Measurements from ENCODE around the gene KCTD1.

Gene KCTD1

GRCh38 chr18:26477828-26478466 lies 70.4 kb downstream of the KCTD1 start:
- no peaks in the 10 kb centered on the region for H3K9me2 ChIP-seq (replicated peaks; ENCODE audit: low read depth, low read length)
- H3K27me3 ChIP-seq (ENCODE audit: insufficient read depth, low read length, poor library complexity, severe bottlenecking), result no peaks in the 10 kb centered on the region
- H3K9me3 ChIP-seq (ENCODE audit: insufficient read depth, low read depth, low read length), result no peaks in the 10 kb centered on the region
- no peaks in the 10 kb centered on the region for H3K79me2 ChIP-seq (ENCODE audit: insufficient read depth, low read length)
- H3K4me2 ChIP-seq (ENCODE audit: low read depth, low read length, poor library complexity, severe bottlenecking), result no peak overlapping the region
- H3F3A ChIP-seq (ENCODE audit: low read depth), result no peaks in the 10 kb centered on the region
- no peak overlapping the region for H3K9ac ChIP-seq (ENCODE audit: low read depth, low read length, poor library complexity, severe bottlenecking)
- H3K4me1 ChIP-seq (ENCODE audit: insufficient read depth, low read length, poor library complexity, severe bottlenecking), result peaks cover 3% of the 10 kb centered on the region
- TF ChIP-seq EZH2phosphoT487 (IDR thresholded peaks at IDR 0.05; ENCODE audit: borderline replicate concordance), result no peak
- TF ChIP-seq, protein P1, sequence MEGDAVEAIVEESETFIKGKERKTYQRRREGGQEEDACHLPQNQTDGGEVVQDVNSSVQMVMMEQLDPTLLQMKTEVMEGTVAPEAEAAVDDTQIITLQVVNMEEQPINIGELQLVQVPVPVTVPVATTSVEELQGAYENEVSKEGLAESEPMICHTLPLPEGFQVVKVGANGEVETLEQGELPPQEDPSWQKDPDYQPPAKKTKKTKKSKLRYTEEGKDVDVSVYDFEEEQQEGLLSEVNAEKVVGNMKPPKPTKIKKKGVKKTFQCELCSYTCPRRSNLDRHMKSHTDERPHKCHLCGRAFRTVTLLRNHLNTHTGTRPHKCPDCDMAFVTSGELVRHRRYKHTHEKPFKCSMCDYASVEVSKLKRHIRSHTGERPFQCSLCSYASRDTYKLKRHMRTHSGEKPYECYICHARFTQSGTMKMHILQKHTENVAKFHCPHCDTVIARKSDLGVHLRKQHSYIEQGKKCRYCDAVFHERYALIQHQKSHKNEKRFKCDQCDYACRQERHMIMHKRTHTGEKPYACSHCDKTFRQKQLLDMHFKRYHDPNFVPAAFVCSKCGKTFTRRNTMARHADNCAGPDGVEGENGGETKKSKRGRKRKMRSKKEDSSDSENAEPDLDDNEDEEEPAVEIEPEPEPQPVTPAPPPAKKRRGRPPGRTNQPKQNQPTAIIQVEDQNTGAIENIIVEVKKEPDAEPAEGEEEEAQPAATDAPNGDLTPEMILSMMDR (conservative IDR thresholded peaks at IDR 0.05; ENCODE audit: low read length), result no peak
- no peak overlapping the region for H2AFZ ChIP-seq (ENCODE audit: low read length)
- no peak overlapping the region for H3K4me3 ChIP-seq (ENCODE audit: low read length, poor library complexity, severe bottlenecking)
- H4K20me1 ChIP-seq (ENCODE audit: insufficient read depth, low read length, poor library complexity, severe bottlenecking), result no peaks in the 10 kb centered on the region
- H3K36me3 ChIP-seq (ENCODE audit: insufficient read depth, low read length), result peaks cover 7% of the 10 kb centered on the region; the same call in 1 of the 2 replicates

- no peak overlapping the region for H3K4me2 ChIP-seq (ENCODE audit: low read depth, low read length, poor library complexity, severe bottlenecking)
- H3K9me3 ChIP-seq (ENCODE audit: insufficient read depth, low read depth, low read length), result no peaks in the 10 kb centered on the region
- peaks cover 7% of the 10 kb centered on the region; the same call in 1 of the 2 replicates for H3K36me3 ChIP-seq (ENCODE audit: insufficient read depth, low read length)
- H3K4me1 ChIP-seq (ENCODE audit: insufficient read depth, low read length, poor library complexity, severe bottlenecking), result no peaks in the 10 kb centered on the region
- H4K20me1 ChIP-seq (ENCODE audit: insufficient read depth, low read length, poor library complexity, severe bottlenecking), result no peaks in the 10 kb centered on the region
- TF ChIP-seq, protein P1 (conservative IDR thresholded peaks at IDR 0.05; ENCODE audit: low read length), result no peak
- no peak for TF ChIP-seq EZH2phosphoT487 (IDR thresholded peaks at IDR 0.05; ENCODE audit: borderline replicate concordance)
- no peaks in the 10 kb centered on the region for H3K27me3 ChIP-seq (ENCODE audit: insufficient read depth, low read length, poor library complexity, severe bottlenecking)
- no peaks in the 10 kb centered on the region for H3K9me2 ChIP-seq (replicated peaks; ENCODE audit: low read depth, low read length)
- H3K9ac ChIP-seq (ENCODE audit: low read depth, low read length, poor library complexity, severe bottlenecking), result no peak overlapping the region
- no peak overlapping the region for H3K4me3 ChIP-seq (ENCODE audit: low read length, poor library complexity, severe bottlenecking)
- no peak overlapping the region for H2AFZ ChIP-seq (ENCODE audit: low read length)
- H3F3A ChIP-seq (ENCODE audit: low read depth), result no peaks in the 10 kb centered on the region
- H3K79me2 ChIP-seq (ENCODE audit: insufficient read depth, low read length), result no peaks in the 10 kb centered on the region
Observed at GRCh38 chr18:26476697-26477096, 71.7 kb downstream of the KCTD1 start.

DNA sequence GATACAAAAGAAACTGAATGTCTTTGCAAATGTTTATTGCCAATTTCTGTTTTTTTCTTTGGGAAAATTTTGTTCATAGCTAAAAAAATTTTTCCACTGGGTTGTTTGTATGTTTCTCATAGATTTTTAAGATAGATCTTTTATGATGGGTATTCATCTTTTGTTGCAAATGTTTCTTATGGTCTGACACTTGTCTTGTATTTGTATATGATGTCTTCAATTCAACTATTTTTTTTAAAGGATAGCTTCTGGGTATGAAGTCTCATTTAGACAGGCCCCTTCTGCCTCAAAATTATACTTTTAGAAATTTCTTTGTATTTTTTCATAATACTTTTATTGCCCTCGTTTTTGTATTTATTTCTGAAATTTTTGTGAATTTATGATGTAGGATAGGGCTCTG lies 73.8 kb downstream of the KCTD1 start:
- Histone ChIP-seq H3K79me2 (ENCODE audit: insufficient read depth, low read length) (no peaks in the 10 kb centered on the region), H3K4me3 (ENCODE audit: low read length, poor library complexity, severe bottlenecking) (no peak overlapping the region), H3K27me3 (ENCODE audit: insufficient read depth, low read length, poor library complexity, severe bottlenecking) (no peaks in the 10 kb centered on the region), H3K9me3 (ENCODE audit: insufficient read depth, low read depth, low read length) (no peaks in the 10 kb centered on the region), H2AFZ (ENCODE audit: low read length) (no peak overlapping the region), H3F3A (ENCODE audit: low read depth) (no peaks in the 10 kb centered on the region), H3K36me3 (ENCODE audit: insufficient read depth, low read length) (peaks cover 7% of the 10 kb centered on the region; the same call in 1 of the 2 replicates), H3K9me2 (replicated peaks; ENCODE audit: low read depth, low read length) (no peaks in the 10 kb centered on the region), H3K4me2 (ENCODE audit: low read depth, low read length, poor library complexity, severe bottlenecking) (no peak overlapping the region), H3K4me1 (ENCODE audit: insufficient read depth, low read length, poor library complexity, severe bottlenecking) (no peaks in the 10 kb centered on the region), H3K9ac (ENCODE audit: low read depth, low read length, poor library complexity, severe bottlenecking) (no peak overlapping the region), H4K20me1 (ENCODE audit: insufficient read depth, low read length, poor library complexity, severe bottlenecking) (no peaks in the 10 kb centered on the region)
- TF ChIP-seq, protein P1 (conservative IDR thresholded peaks at IDR 0.05; ENCODE audit: low read length), result no peak
- TF ChIP-seq EZH2phosphoT487 (IDR thresholded peaks at IDR 0.05; ENCODE audit: borderline replicate concordance), result no peak
